ENCODE results near the gene EIF4G1.
"Not testable (repeated sequence)": the region's sequence is repeated elsewhere in the genome, so short reads cannot be mapped to it uniquely, and the experiment has no call there.

The EIF4G1 gene, protein sequence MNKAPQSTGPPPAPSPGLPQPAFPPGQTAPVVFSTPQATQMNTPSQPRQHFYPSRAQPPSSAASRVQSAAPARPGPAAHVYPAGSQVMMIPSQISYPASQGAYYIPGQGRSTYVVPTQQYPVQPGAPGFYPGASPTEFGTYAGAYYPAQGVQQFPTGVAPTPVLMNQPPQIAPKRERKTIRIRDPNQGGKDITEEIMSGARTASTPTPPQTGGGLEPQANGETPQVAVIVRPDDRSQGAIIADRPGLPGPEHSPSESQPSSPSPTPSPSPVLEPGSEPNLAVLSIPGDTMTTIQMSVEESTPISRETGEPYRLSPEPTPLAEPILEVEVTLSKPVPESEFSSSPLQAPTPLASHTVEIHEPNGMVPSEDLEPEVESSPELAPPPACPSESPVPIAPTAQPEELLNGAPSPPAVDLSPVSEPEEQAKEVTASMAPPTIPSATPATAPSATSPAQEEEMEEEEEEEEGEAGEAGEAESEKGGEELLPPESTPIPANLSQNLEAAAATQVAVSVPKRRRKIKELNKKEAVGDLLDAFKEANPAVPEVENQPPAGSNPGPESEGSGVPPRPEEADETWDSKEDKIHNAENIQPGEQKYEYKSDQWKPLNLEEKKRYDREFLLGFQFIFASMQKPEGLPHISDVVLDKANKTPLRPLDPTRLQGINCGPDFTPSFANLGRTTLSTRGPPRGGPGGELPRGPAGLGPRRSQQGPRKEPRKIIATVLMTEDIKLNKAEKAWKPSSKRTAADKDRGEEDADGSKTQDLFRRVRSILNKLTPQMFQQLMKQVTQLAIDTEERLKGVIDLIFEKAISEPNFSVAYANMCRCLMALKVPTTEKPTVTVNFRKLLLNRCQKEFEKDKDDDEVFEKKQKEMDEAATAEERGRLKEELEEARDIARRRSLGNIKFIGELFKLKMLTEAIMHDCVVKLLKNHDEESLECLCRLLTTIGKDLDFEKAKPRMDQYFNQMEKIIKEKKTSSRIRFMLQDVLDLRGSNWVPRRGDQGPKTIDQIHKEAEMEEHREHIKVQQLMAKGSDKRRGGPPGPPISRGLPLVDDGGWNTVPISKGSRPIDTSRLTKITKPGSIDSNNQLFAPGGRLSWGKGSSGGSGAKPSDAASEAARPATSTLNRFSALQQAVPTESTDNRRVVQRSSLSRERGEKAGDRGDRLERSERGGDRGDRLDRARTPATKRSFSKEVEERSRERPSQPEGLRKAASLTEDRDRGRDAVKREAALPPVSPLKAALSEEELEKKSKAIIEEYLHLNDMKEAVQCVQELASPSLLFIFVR (N-terminal part only)

DNA sequence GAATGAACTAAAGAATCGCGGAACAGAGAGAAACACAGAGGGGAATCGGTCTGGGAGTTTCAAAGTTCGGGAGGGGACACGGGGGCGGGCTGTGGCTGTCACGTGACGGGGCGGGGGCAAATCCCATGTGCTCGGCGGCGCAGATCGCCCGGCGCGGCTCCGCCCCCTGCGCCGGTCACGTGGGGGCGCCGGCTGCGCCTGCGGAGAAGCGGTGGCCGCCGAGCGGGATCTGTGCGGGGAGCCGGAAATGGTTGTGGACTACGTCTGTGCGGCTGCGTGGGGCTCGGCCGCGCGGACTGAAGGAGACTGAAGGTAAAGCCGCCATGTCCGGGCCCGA lies at the start of gene EIF4G1:
Gene EIF4G1 (plus strand): TSS at position 244 of the 337 bp plus-strand sequence. CDS start 1,191 bp downstream, outside the sequence.
- peak; percentile 87 for DNase-seq (ENCODE audit: low spot score)

GRCh38 chr3:184267249-184267648 lies 47.2 kb upstream of the EIF4G1 start:
- not testable (repeated sequence) for DNase-seq (ENCODE audit: low spot score)

GRCh38 chr3:184272269-184272668 lies 42.1 kb upstream of the EIF4G1 start:
- no peak for DNase-seq (ENCODE audit: low spot score)

GRCh38 chr3:184275381-184275701 lies 39.1 kb upstream of the EIF4G1 start:
- DNase-seq (ENCODE audit: low spot score): no peak

GRCh38 chr3:184275961-184276910 lies 38.2 kb upstream of the EIF4G1 start, which contains the start of gene ECE2:
TSS of gene ECE2 (plus strand) at chr3:184276022. CDS start at chr3:184276154, 132 bp downstream.
- no peak for DNase-seq (ENCODE audit: low spot score)

DNA sequence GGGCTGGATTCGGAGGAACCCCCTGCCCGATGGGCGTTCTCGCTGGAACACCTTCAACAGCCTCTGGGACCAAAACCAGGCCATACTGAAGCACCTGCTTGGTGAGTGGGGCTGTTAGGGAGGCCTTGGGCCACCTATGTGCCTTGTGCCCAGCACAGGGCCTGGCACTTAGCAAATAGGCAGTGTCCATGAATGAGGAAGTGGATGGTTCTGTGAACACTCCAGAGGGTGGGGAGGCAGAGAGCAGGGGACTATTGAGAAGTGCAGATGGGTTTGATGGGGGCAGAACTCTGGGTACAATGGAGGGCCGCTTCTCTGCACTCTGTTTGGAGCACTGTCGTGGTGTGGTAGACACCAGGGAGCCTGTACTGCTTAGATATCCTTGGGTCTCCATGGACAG lies 37.0 kb upstream of the EIF4G1 start:
- DNase-seq (ENCODE audit: low spot score): no peak

DNA sequence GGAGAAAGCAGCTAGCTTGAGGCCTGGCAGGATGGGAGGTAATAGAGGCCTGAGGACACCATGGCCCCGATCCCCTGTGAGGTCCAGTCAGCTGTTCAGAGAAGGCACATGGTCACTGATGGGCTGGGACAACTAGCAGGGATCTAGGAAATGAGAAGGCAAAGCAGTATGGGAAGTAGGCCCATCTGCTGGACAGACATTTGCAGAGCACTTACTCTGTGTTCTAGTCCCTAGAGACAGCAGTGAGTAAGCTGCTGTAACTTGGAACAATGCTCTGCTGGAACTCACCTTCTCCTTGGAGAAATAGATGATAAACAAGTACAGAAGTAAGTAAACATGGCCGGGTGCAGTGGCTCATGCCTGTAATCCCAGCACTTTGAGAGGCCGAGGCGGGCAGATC lies 31.5 kb upstream of the EIF4G1 start:
- no peak for DNase-seq (ENCODE audit: low spot score)

- DNase-seq (ENCODE audit: low spot score): no peak
Measured at GRCh38 chr3:184283681-184284080, 30.7 kb upstream of the EIF4G1 start.

DNA sequence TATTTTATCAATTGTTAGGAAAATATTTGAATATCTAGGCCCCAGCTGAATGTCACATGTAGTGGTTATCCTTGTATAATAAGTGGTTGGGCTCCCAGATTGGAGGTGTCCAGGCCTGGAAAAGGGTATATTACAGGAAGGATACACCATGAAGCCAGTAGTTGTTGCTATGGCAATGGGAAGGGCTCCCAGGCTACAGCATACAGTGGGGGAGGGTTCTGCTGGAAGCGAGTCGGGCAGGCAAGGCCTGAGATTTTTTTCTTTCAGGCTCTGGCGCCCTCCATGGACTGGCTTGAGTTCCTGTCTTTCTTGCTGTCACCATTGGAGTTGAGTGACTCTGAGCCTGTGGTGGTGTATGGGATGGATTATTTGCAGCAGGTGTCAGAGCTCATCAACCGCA lies 29.7 kb upstream of the EIF4G1 start:
- DNase-seq (ENCODE audit: low spot score): peak; percentile 78

GRCh38 chr3:184289426-184289938 lies 24.9 kb upstream of the EIF4G1 start:
- DNase-seq (ENCODE audit: low spot score): peak; percentile 36

- DNase-seq (ENCODE audit: low spot score): no peak
Measured at GRCh38 chr3:184290331-184290730, 24.1 kb upstream of the EIF4G1 start.

GRCh38 chr3:184291044-184291737 lies 23.2 kb upstream of the EIF4G1 start:
- DNase-seq (ENCODE audit: low spot score): no peak

DNA sequence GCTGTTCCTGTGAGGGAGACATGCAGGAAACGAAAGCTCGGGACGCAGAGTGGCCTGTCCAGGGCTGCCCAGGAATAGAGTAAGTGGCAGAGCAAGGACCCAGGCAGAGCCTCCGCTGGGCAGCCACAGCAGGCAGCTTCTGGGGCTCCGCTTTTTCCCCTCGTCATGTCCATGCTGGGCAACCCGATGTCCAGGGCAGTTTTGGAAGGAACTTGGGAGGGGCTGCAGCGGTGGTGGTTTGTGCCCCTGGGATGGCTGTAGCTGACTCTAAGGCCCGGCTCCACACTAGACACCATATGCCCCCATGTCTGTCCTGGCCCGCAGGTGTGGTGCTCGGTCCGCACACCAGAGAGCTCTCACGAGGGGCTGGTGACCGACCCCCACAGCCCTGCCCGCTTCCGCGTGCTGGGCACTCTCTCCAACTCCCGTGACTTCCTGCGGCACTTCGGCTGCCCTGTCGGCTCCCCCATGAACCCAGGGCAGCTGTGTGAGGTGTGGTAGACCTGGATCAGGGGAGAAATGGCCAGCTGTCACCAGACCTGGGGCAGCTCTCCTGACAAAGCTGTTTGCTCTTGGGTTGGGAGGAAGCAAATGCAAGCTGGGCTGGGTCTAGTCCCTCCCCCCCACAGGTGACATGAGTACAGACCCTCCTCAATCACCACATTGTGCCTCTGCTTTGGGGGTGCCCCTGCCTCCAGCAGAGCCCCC lies 22.5 kb upstream of the EIF4G1 start:
- DNase-seq (ENCODE audit: low spot score): no peak

DNA sequence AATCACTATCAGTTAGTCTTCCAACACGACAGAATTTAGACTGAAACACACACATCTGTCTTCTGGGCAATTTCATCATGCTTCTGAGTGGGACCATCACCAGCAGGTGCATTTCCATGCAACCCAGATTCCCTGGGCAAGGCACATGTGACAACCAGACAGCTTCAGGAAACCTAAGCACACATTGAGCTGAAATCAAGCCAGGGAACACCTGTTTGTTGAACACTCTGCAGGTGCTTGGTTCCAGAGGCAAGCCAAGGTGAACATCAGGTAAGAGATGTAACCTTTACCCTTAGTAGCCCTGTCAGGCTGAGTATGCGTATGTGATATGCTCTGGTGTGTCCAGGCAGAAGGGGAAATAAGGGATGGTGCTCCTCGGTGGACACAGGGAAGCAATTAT lies 18.6 kb upstream of the EIF4G1 start:
- DNase-seq (ENCODE audit: low spot score): no peak

GRCh38 chr3:184296616-184297015 lies 17.8 kb upstream of the EIF4G1 start:
- no peak for DNase-seq (ENCODE audit: low spot score)

GRCh38 chr3:184298759-184299487 lies 15.5 kb upstream of the EIF4G1 start, which contains the start of gene PSMD2:
TSS of gene PSMD2 (plus strand) at chr3:184299241. CDS start at chr3:184299267, 26 bp downstream.
- peak; percentile 92 for DNase-seq (ENCODE audit: low spot score)

- DNase-seq (ENCODE audit: low spot score): no peak
Measured at GRCh38 chr3:184299488-184300377, 14.7 kb upstream of the EIF4G1 start.

DNA sequence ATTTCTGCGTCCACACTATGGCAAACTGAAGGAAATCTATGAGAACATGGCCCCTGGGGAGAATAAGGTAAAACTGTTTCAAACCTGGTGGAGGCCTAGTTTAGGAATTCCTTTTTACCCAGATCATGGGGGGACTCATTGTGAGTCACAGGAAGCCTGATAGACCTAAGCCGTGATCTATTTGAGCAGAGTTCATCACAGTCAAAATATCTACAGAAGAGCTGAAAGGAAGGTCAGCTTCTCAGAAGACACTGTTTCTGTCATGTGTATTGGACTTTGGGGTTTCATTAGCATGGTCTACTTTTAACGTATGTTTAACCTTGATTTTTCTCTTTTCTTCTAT lies 14.1 kb upstream of the EIF4G1 start:
- no peak for DNase-seq (ENCODE audit: low spot score)
